K562 (cell line): Measurements from ENCODE around the gene STAP1. TPM values are rescaled to one million over a fixed set of nuclear protein-coding genes. Genes with fewer than 3 reads are reported as not detected.

ENCODE experiments used
- ATAC-seq: fragments of 200-7000 bp; cut with Tn5 transposase; 3 replicates; pipeline ENCODE4 v1.9.1; 2020; ENCODE audit warnings: moderate library complexity
- BruUV-seq: library from RNA; stranded (reverse); fragments of 400-500 nt; replicated peaks from 2 replicates; lab custom pipeline; 2021; lab: Mats Ljungman, UMichigan
- CTCF ChIA-PET: fragments of 300-600 bp; formaldehyde crosslinking; extraction: SDS; loops from one replicate; lab custom pipeline; 2021; ENCODE audit warnings: low intra/inter-chr PET ratio; lab: Yijun Ruan, JAX
- POLR2A ChIA-PET: fragments of 300-600, 350-650 bp; sonication (Branson Sonifier 250); formaldehyde crosslinking; extraction: SDS; loops from one replicate; lab custom pipeline; 2021; ENCODE audit warnings: antibody characterized with exemption, inconsistent platforms; lab: Yijun Ruan, JAX
- DNase-seq, 4 experiments: peaks; one replicate each; pipeline versions ENCODE4 v3.0.0 to v3.0.0-alpha.2; 2011 to 2018; ENCODE audit warnings: low spot score in 3 of 4, mixed read lengths in 3 of 4; ENCODE audit errors: extremely low read depth in 1 of 4
- FAIRE-seq: peaks from 2 replicates; lab custom pipeline; 2011; peaks lifted over from hg19 to GRCh38; lab: Jason Lieb, UNC
- H2AFZ ChIP-seq: 2 replicates; pipeline ENCODE4 v1.6.0; 2011; ENCODE audit warnings: low read depth, low read length, control low read depth, inconsistent platforms
- H3K27ac ChIP-seq: fragments of 200-600 bp; 3 replicates; pipeline ENCODE4 v1.8.0; 2011; ENCODE audit warnings: low read depth, mild to moderate bottlenecking, control low read depth, inconsistent platforms, low read length, moderate library complexity, mixed read lengths; ENCODE audit errors: extremely low read depth
- H3K27me3 ChIP-seq, 2 experiments: fragments of 300-600 bp in 1 of 2; 2 replicates in 1 of 2; 3 replicates in 1 of 2; pipeline versions ENCODE4 v1.6.0 to v1.8.0; 2011; ENCODE audit warnings: inconsistent platforms in 2 of 2, low read length in 2 of 2, mild to moderate bottlenecking in 1 of 2, mixed read lengths in 1 of 2, moderate library complexity in 1 of 2; ENCODE audit not compliant: control insufficient read depth in 2 of 2, insufficient read depth in 2 of 2
- H3K36me3 ChIP-seq: fragments of 300-600 bp; 3 replicates; pipeline ENCODE4 v1.8.0; 2011; ENCODE audit warnings: mild to moderate bottlenecking, low read length, inconsistent platforms; ENCODE audit not compliant: control insufficient read depth, insufficient read depth
- H3K4me1 ChIP-seq, 2 experiments: fragments of 200-600 bp in 1 of 2; replicated peaks in 1 of 2; 2 replicates in 1 of 2; 3 replicates in 1 of 2; pipeline versions ENCODE4 v1.5.1 to v1.8.0; 2011; ENCODE audit warnings: inconsistent platforms in 2 of 2, low read length in 2 of 2, mild to moderate bottlenecking in 1 of 2, mixed read lengths in 1 of 2, moderate library complexity in 1 of 2; ENCODE audit not compliant: control insufficient read depth in 2 of 2, insufficient read depth in 2 of 2
- H3K4me2 ChIP-seq: 2 replicates; pipeline ENCODE4 v1.6.1; 2011; ENCODE audit warnings: low read length, control low read depth, inconsistent platforms, mixed read lengths; ENCODE audit not compliant: insufficient read depth
- H3K4me3 ChIP-seq: fragments of 200-600 bp; sonication (generic), shearing (Covaris generic); 2 replicates; pipeline ENCODE4 v1.5.1; 2016; ENCODE audit warnings: control low read depth, inconsistent platforms
- H3K79me2 ChIP-seq: fragments of 200-600 bp; 3 replicates; pipeline ENCODE4 v1.8.0; 2011; ENCODE audit warnings: low read length, inconsistent platforms; ENCODE audit not compliant: control insufficient read depth, insufficient read depth
- H3K9ac ChIP-seq, 2 experiments: 2 replicates each; pipeline versions ENCODE4 v1.6.0 to v1.6.1; 2011; ENCODE audit warnings: low read depth in 2 of 2, low read length in 2 of 2, control low read depth in 1 of 2, inconsistent platforms in 1 of 2, mild to moderate bottlenecking in 1 of 2, mixed read lengths in 1 of 2; ENCODE audit not compliant: insufficient read depth in 1 of 2
- H3K9me1 ChIP-seq: one replicate; pipeline ENCODE4 v1.6.0; 2011; ENCODE audit warnings: inconsistent platforms, mild to moderate bottlenecking, low read length, moderate library complexity; ENCODE audit not compliant: control insufficient read depth, insufficient read depth
- H3K9me3 ChIP-seq: replicated peaks from 2 replicates; pipeline ENCODE4 v1.5.1; 2011; ENCODE audit warnings: low read depth, low read length, inconsistent platforms; ENCODE audit not compliant: control insufficient read depth, insufficient read depth
- H4K20me1 ChIP-seq: replicated peaks from 2 replicates; pipeline ENCODE4 v1.6.1; 2011; ENCODE audit warnings: low read length, inconsistent platforms, mixed read lengths; ENCODE audit not compliant: control insufficient read depth, insufficient read depth
- CBX8 ChIP-seq: fragments of 200-600 bp; sonication (generic); IDR thresholded peaks from 2 replicates; pipeline ENCODE4 v1.6.1; 2012; ENCODE audit warnings: borderline replicate concordance, mixed run types, low read depth, mild to moderate bottlenecking, moderate library complexity, mixed read lengths, low read length, control low read depth, inconsistent platforms; ENCODE audit not compliant: poor library complexity, severe bottlenecking; ENCODE audit errors: extremely low read depth
- DEAF1 ChIP-seq: fragments of 450-650 bp; formaldehyde crosslinking; IDR thresholded peaks from 2 replicates; pipeline ENCODE4 v1.4.0; 2020; ENCODE audit warnings: mild to moderate bottlenecking, moderate library complexity
- ELF1 ChIP-seq: fragments of 200-800 bp; sonication (Bioruptor generic); IDR thresholded peaks from 2 replicates; pipeline ENCODE4 v1.6.1; 2016; ENCODE audit warnings: missing genetic modification characterization, missing compliant biosample characterization
- KDM2B ChIP-seq: fragments of 250-450 bp; sonication (Bioruptor Pico); IDR thresholded peaks from 2 replicates; pipeline ENCODE4 v1.8.0; 2021; ENCODE audit warnings: mild to moderate bottlenecking, moderate library complexity
- RAD21 ChIP-seq, 2 experiments: fragments of 250-450 bp in 1 of 2; fragments of 450-650 bp in 1 of 2; sonication (Bioruptor Pico) in 1 of 2; formaldehyde crosslinking in 1 of 2; IDR thresholded peaks in 1 of 2; conservative IDR thresholded peaks in 1 of 2; 2 replicates each; pipeline versions ENCODE4 v1.4.0 to v1.8.0; 2020 to 2022; ENCODE audit warnings: mild to moderate bottlenecking in 2 of 2, moderate library complexity in 1 of 2
- SIN3A ChIP-seq, 2 experiments: fragments of 150-350 bp in 1 of 2; IDR thresholded peaks; 2 replicates each; pipeline ENCODE4 v1.6.1; 2011 to 2016; ENCODE audit warnings: borderline replicate concordance in 2 of 2, low read depth in 2 of 2, low read length in 2 of 2, mild to moderate bottlenecking in 2 of 2, moderate library complexity in 2 of 2; ENCODE audit not compliant: control insufficient read depth in 1 of 2
- WGBS: fragments of 100-300 bp; shearing (Covaris generic); methylation state at CpG from one replicate; pipeline ENCODE4 v1.1.6; 2016; ENCODE audit warnings: low coverage, mixed read lengths; ENCODE audit not compliant: insufficient coverage; ENCODE audit errors: missing lambda C conversion rate; 5-methylcytosine and 5-hydroxymethylcytosine counted together
- in situ Hi-C: fragments of 300-500 bp; cut with MboI; formaldehyde crosslinking; loops from 4 replicates; pipeline ENCODE4 v1.15.0; 2018; ENCODE audit warnings: inconsistent platforms, mixed read lengths
- intact Hi-C: fragments of 100-400 bp; cut with micrococcal nuclease; formaldehyde crosslinking; loops from 2 replicates; pipeline ENCODE4 v1.14.2; 2022
- polyA plus RNA-seq, 8 experiments: library from polyadenylated mRNA; depleted of rRNA in 4 of 8; stranded (reverse) in 5 of 8; unstranded in 3 of 8; fragments of >200 nt; fragmentation: Nextera tagmentation in 2 of 8; fragmentation: Illumina TruSeq in 1 of 8; extraction: Ambion mirVana in 2 of 8; extraction: Trizol in 1 of 8; gene quantifications; 2 replicates each; pipeline versions ENCODE4 v1.2.1 to v1.2.3, GENCODE V29; 2011 to 2014; ENCODE audit warnings: inconsistent platforms in 1 of 8, missing spikeins in 1 of 8
- total RNA-seq, 7 experiments: library from RNA; depleted of rRNA in 6 of 7; stranded (reverse); fragments of >200 nt in 6 of 7; fragmentation: Illumina TruSeq in 2 of 7; extraction: Trizol in 2 of 7; gene quantifications; 2 replicates each; pipeline versions ENCODE4 v1.2.1 to v1.2.3, GENCODE V29; 2011 to 2021; ENCODE audit warnings: low replicate concordance in 1 of 7
- TF ChIP-seq, protein P1 (sequence below), 2 experiments: fragments of 450-650 bp; formaldehyde crosslinking in 1 of 2; IDR thresholded peaks; 2 replicates each; pipeline versions ENCODE4 v1.4.0 to v1.6.1; 2014 to 2020; ENCODE audit warnings: mild to moderate bottlenecking in 2 of 2, borderline replicate concordance in 1 of 2, low read depth in 1 of 2
- TF ChIP-seq, protein P2 (sequence below), 3 experiments: IDR thresholded peaks in 2 of 3; conservative IDR thresholded peaks in 1 of 3; 2 replicates each; pipeline ENCODE4 v1.5.1; 2011 to 2012; ENCODE audit warnings: low read length in 3 of 3, mild to moderate bottlenecking in 3 of 3, control low read depth in 2 of 3, improper control_type of control experiment in 1 of 3, inconsistent platforms in 1 of 3, low read depth in 1 of 3, mixed read lengths in 1 of 3, moderate library complexity in 1 of 3; ENCODE audit not compliant: insufficient read depth in 2 of 3

Gene STAP1
- total and polyA plus RNA-seq, 9 of the 15 experiments (the other 6 are each of a cell fraction or from before 2014, with no cell fraction given) = 0.50 to 5.6 (median 1.4) TPM

GRCh38 chr4:67549123-67549522 lies 9.4 kb upstream of the STAP1 start:
- Histone ChIP-seq H3K27me3 (no peaks in the 10 kb centered on the region), H3K4me2 (no peak overlapping the region), H3K27ac (no peak overlapping the region), H2AFZ (no peak overlapping the region), H3K4me1 (peaks cover 9 to 23% of the 10 kb centered on the region in 2 experiments; a peak in 4 of 5 replicates), H3K4me3 (no peak overlapping the region), H3K36me3 (no peaks in the 10 kb centered on the region), H4K20me1 (no peaks in the 10 kb centered on the region), H3K9me3 (peaks cover 11% of the 10 kb centered on the region; the same call in 1 of the 2 replicates), H3K9ac (no peak overlapping the region), H3K9me1 (no peaks in the 10 kb centered on the region), H3K79me2 (peaks cover 13% of the 10 kb centered on the region)
- WGBS = 36% methylated on average over 1 of the region's 1 CpG
- BruUV-seq = no TSS peak
- ChIA-PET CTCF (interaction anchor here (1.2 kb wide), 1 partner anchor 626 kb away, joined by 3 read pairs; no protein-coding TSS in a partner anchor), POLR2A (no interaction called here)
- FAIRE-seq (no peak), DNase-seq (peak in 1 of 4 experiments; percentile 34), ATAC-seq (no peak)
- intact Hi-C loops (loop anchor here (2.0 to 10.0 kb wide), 4 partner anchors 78 to 806 kb away; partner anchors contain the start of gene YTHDC1), in situ Hi-C loops (no loop called here)
- no peak for TF ChIP-seq CBX8
- TF ChIP-seq, protein P1, sequence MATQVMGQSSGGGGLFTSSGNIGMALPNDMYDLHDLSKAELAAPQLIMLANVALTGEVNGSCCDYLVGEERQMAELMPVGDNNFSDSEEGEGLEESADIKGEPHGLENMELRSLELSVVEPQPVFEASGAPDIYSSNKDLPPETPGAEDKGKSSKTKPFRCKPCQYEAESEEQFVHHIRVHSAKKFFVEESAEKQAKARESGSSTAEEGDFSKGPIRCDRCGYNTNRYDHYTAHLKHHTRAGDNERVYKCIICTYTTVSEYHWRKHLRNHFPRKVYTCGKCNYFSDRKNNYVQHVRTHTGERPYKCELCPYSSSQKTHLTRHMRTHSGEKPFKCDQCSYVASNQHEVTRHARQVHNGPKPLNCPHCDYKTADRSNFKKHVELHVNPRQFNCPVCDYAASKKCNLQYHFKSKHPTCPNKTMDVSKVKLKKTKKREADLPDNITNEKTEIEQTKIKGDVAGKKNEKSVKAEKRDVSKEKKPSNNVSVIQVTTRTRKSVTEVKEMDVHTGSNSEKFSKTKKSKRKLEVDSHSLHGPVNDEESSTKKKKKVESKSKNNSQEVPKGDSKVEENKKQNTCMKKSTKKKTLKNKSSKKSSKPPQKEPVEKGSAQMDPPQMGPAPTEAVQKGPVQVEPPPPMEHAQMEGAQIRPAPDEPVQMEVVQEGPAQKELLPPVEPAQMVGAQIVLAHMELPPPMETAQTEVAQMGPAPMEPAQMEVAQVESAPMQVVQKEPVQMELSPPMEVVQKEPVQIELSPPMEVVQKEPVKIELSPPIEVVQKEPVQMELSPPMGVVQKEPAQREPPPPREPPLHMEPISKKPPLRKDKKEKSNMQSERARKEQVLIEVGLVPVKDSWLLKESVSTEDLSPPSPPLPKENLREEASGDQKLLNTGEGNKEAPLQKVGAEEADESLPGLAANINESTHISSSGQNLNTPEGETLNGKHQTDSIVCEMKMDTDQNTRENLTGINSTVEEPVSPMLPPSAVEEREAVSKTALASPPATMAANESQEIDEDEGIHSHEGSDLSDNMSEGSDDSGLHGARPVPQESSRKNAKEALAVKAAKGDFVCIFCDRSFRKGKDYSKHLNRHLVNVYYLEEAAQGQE (IDR thresholded peaks at IDR 0.05; ENCODE audit: borderline replicate concordance) = peak; percentile 58; the same call in 1 of the 2 replicates
- TF ChIP-seq, protein P1 (CRISPR knock-in tag; IDR thresholded peaks at IDR 0.05; ENCODE audit: low read depth) = no peak
- TF ChIP-seq, protein P2, sequence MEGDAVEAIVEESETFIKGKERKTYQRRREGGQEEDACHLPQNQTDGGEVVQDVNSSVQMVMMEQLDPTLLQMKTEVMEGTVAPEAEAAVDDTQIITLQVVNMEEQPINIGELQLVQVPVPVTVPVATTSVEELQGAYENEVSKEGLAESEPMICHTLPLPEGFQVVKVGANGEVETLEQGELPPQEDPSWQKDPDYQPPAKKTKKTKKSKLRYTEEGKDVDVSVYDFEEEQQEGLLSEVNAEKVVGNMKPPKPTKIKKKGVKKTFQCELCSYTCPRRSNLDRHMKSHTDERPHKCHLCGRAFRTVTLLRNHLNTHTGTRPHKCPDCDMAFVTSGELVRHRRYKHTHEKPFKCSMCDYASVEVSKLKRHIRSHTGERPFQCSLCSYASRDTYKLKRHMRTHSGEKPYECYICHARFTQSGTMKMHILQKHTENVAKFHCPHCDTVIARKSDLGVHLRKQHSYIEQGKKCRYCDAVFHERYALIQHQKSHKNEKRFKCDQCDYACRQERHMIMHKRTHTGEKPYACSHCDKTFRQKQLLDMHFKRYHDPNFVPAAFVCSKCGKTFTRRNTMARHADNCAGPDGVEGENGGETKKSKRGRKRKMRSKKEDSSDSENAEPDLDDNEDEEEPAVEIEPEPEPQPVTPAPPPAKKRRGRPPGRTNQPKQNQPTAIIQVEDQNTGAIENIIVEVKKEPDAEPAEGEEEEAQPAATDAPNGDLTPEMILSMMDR (IDR thresholded peaks at IDR 0.05 in 2 of 3, conservative IDR thresholded peaks at IDR 0.05 in 1 of 3; ENCODE audit: insufficient read depth in 2 of 3, low read depth in 1 of 3, low read length in 3 of 3) = peak in 2 of 3 experiments; percentile 16 to 61; a peak in 3 of 6 replicates
- peak; percentile 29 to 61; a peak in 3 of 4 replicates for TF ChIP-seq RAD21 (CRISPR knock-in tag; conservative IDR thresholded peaks at IDR 0.05 in 1 of 2, IDR thresholded peaks at IDR 0.05 in 1 of 2)
- TF ChIP-seq ELF1 (tag) = no peak
- TF ChIP-seq DEAF1 (CRISPR knock-in tag) = no peak
- TF ChIP-seq KDM2B = no peak
- TF ChIP-seq SIN3A (IDR thresholded peaks at IDR 0.05; ENCODE audit: borderline replicate concordance in 2 of 2, control insufficient read depth in 1 of 2, low read depth in 2 of 2, low read length in 2 of 2) = no peak
